Measurements from ENCODE around the gene TRIM15.

Gene TRIM15

GRCh38 chr6:30194797-30195690 lies 31.7 kb downstream of the TRIM15 start:
- DNase-seq (ENCODE audit: insufficient read length, low spot score) (no peak), FAIRE-seq (no peak)
- TF ChIP-seq CTCF (IDR thresholded peaks at IDR 0.05; ENCODE audit: insufficient read depth, missing control alignments): no peak

- no peak for TF ChIP-seq CTCF (IDR thresholded peaks at IDR 0.05; ENCODE audit: insufficient read depth, missing control alignments)
- FAIRE-seq: no peak
- DNase-seq (ENCODE audit: insufficient read length, low spot score): no peak
Measured at GRCh38 chr6:30195951-30196350, 32.6 kb downstream of the TRIM15 start.

- DNase-seq (ENCODE audit: insufficient read length, low spot score): no peak
- no peak for TF ChIP-seq CTCF (IDR thresholded peaks at IDR 0.05; ENCODE audit: insufficient read depth, missing control alignments)
- FAIRE-seq: no peak
Measured at GRCh38 chr6:30196376-30196775, 33.0 kb downstream of the TRIM15 start.

GRCh38 chr6:30198166-30199084 lies 35.1 kb downstream of the TRIM15 start:
- no peak for DNase-seq (ENCODE audit: insufficient read length, low spot score)
- no peak for FAIRE-seq

GRCh38 chr6:30200551-30201281 lies 37.4 kb downstream of the TRIM15 start:
- FAIRE-seq (no peak), DNase-seq (ENCODE audit: insufficient read length, low spot score) (no peak)
- no peak for TF ChIP-seq CTCF (IDR thresholded peaks at IDR 0.05; ENCODE audit: insufficient read depth, missing control alignments)

More at GRCh38 chr6:30198166-30199084, 35.1 kb downstream of the TRIM15 start:
- no peak for TF ChIP-seq CTCF (IDR thresholded peaks at IDR 0.05; ENCODE audit: insufficient read depth, missing control alignments)

- DNase-seq (ENCODE audit: insufficient read length, low spot score) (no peak), FAIRE-seq (no peak)
- no peak for TF ChIP-seq CTCF (IDR thresholded peaks at IDR 0.05; ENCODE audit: insufficient read depth, missing control alignments)
Measured at GRCh38 chr6:30202366-30202765, 39.0 kb downstream of the TRIM15 start.

Data from D721Med (cell line).